ENCODE data around the gene DBI. TPM values are rescaled to one million over a fixed set of nuclear protein-coding genes. Genes with fewer than 3 reads are reported as not detected.

The DBI gene
- total and polyA plus RNA-seq, 8 donors, result 23.2 to 605 (median 67.0) TPM

DNA sequence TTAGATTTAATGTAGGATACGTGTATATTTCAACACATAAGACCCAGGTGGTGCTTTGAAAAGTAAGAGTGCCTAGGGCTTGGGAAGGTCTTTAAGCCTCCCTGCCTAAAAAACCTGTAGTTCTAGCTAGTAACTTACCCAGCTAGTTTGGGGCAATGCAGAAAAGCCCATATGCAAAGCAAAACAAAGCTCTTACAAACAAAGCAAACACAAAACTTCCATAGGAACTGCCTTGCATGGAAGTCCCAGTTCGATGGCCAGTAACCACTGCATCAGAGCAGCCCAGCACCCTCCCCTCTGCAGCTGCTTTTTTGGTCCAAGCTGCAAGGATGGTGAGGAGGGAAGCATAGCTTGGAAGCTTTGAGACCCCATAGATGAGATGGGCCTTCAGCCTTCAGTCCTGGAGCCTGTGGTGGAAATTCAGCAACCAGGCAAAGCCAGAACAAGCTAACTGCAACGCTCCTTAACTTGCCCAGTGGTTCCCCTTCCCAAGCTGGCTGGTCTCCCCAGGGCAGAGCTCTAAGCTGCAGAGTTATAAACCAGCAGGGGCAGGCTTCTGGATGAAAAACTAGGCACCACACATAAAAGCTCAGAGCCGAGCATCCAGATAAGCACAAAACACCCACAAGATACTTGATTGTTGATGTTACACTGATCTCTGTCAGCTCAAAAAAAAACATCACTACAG, 16.3 kb upstream of the DBI start:
- WGBS, 5 donors, result 69 to 77% (median 71%) methylated on average over 4 of the region's 4 CpGs

DNA sequence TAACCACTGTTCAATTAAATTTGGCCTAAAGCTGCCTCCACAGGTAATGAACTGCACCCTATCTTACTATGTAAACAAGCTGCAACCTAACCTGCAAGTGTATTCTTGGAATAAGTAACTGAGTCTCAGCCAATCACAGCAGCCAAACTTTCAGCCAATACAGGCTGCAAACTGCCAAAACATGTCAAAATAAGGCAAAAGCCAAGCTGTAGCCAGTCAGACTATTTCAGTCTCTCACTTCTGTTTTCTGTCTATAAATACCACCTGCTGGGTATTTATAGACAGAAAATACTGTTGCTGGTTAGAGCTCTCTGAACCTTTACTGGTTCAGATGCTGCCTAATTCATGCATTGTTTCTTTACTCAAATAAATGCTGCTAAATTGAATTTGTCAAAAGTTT, 14.4 kb upstream of the DBI start:
- DNase-seq, result no peak
- no peak for TF ChIP-seq POLR2AphosphoS5 (IDR thresholded peaks at IDR 0.05)
- TF ChIP-seq EP300 (IDR thresholded peaks at IDR 0.05), result no peak
- TF ChIP-seq, protein P1, sequence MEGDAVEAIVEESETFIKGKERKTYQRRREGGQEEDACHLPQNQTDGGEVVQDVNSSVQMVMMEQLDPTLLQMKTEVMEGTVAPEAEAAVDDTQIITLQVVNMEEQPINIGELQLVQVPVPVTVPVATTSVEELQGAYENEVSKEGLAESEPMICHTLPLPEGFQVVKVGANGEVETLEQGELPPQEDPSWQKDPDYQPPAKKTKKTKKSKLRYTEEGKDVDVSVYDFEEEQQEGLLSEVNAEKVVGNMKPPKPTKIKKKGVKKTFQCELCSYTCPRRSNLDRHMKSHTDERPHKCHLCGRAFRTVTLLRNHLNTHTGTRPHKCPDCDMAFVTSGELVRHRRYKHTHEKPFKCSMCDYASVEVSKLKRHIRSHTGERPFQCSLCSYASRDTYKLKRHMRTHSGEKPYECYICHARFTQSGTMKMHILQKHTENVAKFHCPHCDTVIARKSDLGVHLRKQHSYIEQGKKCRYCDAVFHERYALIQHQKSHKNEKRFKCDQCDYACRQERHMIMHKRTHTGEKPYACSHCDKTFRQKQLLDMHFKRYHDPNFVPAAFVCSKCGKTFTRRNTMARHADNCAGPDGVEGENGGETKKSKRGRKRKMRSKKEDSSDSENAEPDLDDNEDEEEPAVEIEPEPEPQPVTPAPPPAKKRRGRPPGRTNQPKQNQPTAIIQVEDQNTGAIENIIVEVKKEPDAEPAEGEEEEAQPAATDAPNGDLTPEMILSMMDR (IDR thresholded peaks at IDR 0.05), result no peak
- TF ChIP-seq POLR2A (IDR thresholded peaks at IDR 0.05), result no peak
- Histone ChIP-seq H3K9me3 (no peaks in the 10 kb centered on the region), H3K36me3 (no peaks in the 10 kb centered on the region), H3K27me3 (no peaks in the 10 kb centered on the region), H3K4me3 (no peak overlapping the region), H3K4me1 (peaks cover 0 to 11% (median 6%) of the 10 kb centered on the region in 4 donors), H3K27ac (no peak overlapping the region)
- intact Hi-C loops (cut with DNase I; ENCODE audit: low total_unique reads), result no loop called here

More for the DNA sequence above, 16.3 kb upstream of the DBI start:
- Histone ChIP-seq H3K4me1 (peaks cover 0 to 11% (median 6%) of the 10 kb centered on the region in 4 donors), H3K27ac (no peak overlapping the region), H3K4me3 (no peak overlapping the region), H3K36me3 (no peaks in the 10 kb centered on the region), H3K27me3 (no peaks in the 10 kb centered on the region), H3K9me3 (no peaks in the 10 kb centered on the region)
- TF ChIP-seq POLR2A (IDR thresholded peaks at IDR 0.05) (no peak), EP300 (IDR thresholded peaks at IDR 0.05) (no peak), POLR2AphosphoS5 (IDR thresholded peaks at IDR 0.05) (no peak)
- TF ChIP-seq, protein P1 (IDR thresholded peaks at IDR 0.05), result no peak
- intact Hi-C loops (cut with DNase I; ENCODE audit: low total_unique reads), result no loop called here
- peak in 1 of 2 donors; percentile 14 for DNase-seq

DNA sequence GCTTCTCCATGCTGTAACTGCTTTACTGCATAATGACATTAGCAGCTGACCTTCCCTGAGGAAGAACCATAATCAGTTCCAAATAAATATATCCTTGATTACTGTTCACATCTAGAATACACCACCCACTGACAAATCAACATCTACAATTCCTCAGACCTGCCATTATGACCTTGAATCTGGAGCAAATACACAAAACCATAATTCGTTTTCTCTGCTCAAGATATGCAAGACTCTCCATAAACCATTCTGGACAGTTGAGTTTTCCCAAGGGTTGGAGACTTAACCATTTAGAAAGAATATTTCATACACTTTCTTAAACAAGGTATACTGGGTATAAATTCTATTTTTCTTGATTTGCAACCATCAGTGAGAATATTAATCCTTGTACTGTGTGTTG, 11.9 kb upstream of the DBI start:
- H3K9me3 ChIP-seq, result no peaks in the 10 kb centered on the region
- no peaks in the 10 kb centered on the region for H3K27me3 ChIP-seq
- peaks cover 0 to 15% (median 8%) of the 10 kb centered on the region in 4 donors for H3K4me1 ChIP-seq
- 54 to 82% (median 73%) methylated on average over 1 of the region's 1 CpG for WGBS, 5 donors
- DNase-seq, result no peak
- H3K36me3 ChIP-seq, result no peaks in the 10 kb centered on the region
- intact Hi-C loops (cut with DNase I; ENCODE audit: low total_unique reads), result no loop called here
- TF ChIP-seq POLR2A (IDR thresholded peaks at IDR 0.05) (no peak), EP300 (IDR thresholded peaks at IDR 0.05) (no peak), POLR2AphosphoS5 (IDR thresholded peaks at IDR 0.05) (no peak)
- TF ChIP-seq, protein P1 (IDR thresholded peaks at IDR 0.05), result no peak
- H3K27ac ChIP-seq, result no peak overlapping the region
- H3K4me3 ChIP-seq, result no peak overlapping the region

DNA sequence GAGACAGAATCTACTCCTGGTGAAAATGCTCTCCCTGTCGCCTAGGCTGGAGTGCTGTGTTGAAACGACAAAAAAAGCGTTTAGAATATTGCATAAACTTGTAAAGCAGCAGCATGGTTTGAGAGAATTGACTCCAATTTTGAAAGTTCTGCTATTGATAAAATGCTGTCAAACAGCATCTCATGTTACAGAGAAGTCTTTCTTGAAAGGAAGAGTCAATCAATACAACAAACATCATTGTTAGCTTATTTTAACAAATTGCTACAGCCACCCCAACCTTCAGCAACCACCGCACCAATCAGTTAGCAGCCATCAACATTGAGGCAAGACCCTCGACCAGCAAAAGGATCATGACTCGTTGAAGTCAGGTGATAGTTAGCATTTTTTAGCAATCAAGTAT, 7.0 kb upstream of the DBI start:
- no peaks in the 10 kb centered on the region for H3K9me3 ChIP-seq
- intact Hi-C loops (cut with DNase I; ENCODE audit: low total_unique reads), result no loop called here
- WGBS, 5 donors, result 77 to 87% (median 84%) methylated on average over 6 of the region's 6 CpGs

More for the DNA sequence above, 7.0 kb upstream of the DBI start:
- no peaks in the 10 kb centered on the region for H3K36me3 ChIP-seq
- H3K27ac ChIP-seq, result no peak overlapping the region
- no peak for TF ChIP-seq EP300 (IDR thresholded peaks at IDR 0.05)
- TF ChIP-seq, protein P1 (IDR thresholded peaks at IDR 0.05), result no peak
- TF ChIP-seq POLR2A (IDR thresholded peaks at IDR 0.05), result no peak
- TF ChIP-seq POLR2AphosphoS5 (IDR thresholded peaks at IDR 0.05), result no peak
- DNase-seq, result no peak
- H3K27me3 ChIP-seq, result no peaks in the 10 kb centered on the region
- peaks cover 1 to 21% (median 9%) of the 10 kb centered on the region in 4 donors for H3K4me1 ChIP-seq
- no peak overlapping the region for H3K4me3 ChIP-seq

Measured in stomach (tissue), 9 donors.